WTC11 (cell line): ENCODE results near the gene FZR1. TPM values are rescaled to one million over a fixed set of nuclear protein-coding genes. Genes with fewer than 3 reads are reported as not detected.

Experiments used
- ATAC-seq: fragments of 200-7000 bp; cut with Tn5 transposase; 2 replicates; pipeline ENCODE4 v1.10.0; 2021; ENCODE audit warnings: mild to moderate bottlenecking, moderate library complexity
- Bru-seq: library from RNA; stranded (reverse); fragments of 400-500 nt; gene quantifications from one replicate; lab custom pipeline; 2021; lab: Mats Ljungman, UMichigan
- CTCF ChIA-PET: fragments of 300-600 bp; sonication (Branson Sonifier 250); formaldehyde crosslinking; loops from one replicate; lab custom pipeline; 2021; ENCODE audit warnings: antibody characterized with exemption; lab: Charles Lee
- POLR2A ChIA-PET: fragments of 350-600 bp; sonication (Branson Sonifier 250); formaldehyde crosslinking; loops from one replicate; lab custom pipeline; 2021; ENCODE audit warnings: antibody characterized with exemption; lab: Charles Lee
- DNase-seq: peaks from one replicate; pipeline ENCODE4 v3.0.0; 2021; ENCODE audit warnings: low spot score
- H3K27ac Mint-ChIP-seq: 2 replicates; pipeline ENCODE4 v1.8.0; 2021; ENCODE audit warnings: mixed read lengths
- H3K27me3 Mint-ChIP-seq: 2 replicates; pipeline ENCODE4 v1.8.0; 2021; ENCODE audit warnings: low read depth, mild to moderate bottlenecking, moderate library complexity, mixed read lengths
- H3K36me3 Mint-ChIP-seq: 2 replicates; pipeline ENCODE4 v1.8.0; 2021; ENCODE audit warnings: mixed read lengths
- H3K4me1 Mint-ChIP-seq: 2 replicates; pipeline ENCODE4 v1.8.0; 2022; ENCODE audit warnings: mixed read lengths
- H3K4me3 Mint-ChIP-seq: 2 replicates; pipeline ENCODE4 v1.8.0; 2021; ENCODE audit warnings: mild to moderate bottlenecking, moderate library complexity, mixed read lengths
- H3K9me3 Mint-ChIP-seq: 2 replicates; pipeline ENCODE4 v1.8.0; 2021; ENCODE audit warnings: mixed read lengths
- CREB1 ChIP-seq: sonication (generic); formaldehyde crosslinking; IDR thresholded peaks from 2 replicates; pipeline ENCODE4 v1.8.0; 2023; ENCODE audit warnings: mild to moderate bottlenecking, missing genetic modification reagents
- FOXK1 ChIP-seq: sonication (generic); formaldehyde crosslinking; IDR thresholded peaks from 2 replicates; pipeline ENCODE4 v1.8.0; 2022; ENCODE audit warnings: mild to moderate bottlenecking, moderate library complexity, missing genetic modification reagents
- FOXP1 ChIP-seq: sonication (generic); formaldehyde crosslinking; IDR thresholded peaks from 2 replicates; pipeline ENCODE4 v1.8.0; 2022; ENCODE audit warnings: missing genetic modification reagents, mild to moderate bottlenecking, moderate library complexity, borderline replicate concordance
- GABPB1 ChIP-seq: sonication (generic); formaldehyde crosslinking; IDR thresholded peaks from 2 replicates; pipeline ENCODE4 v1.8.1; 2023; ENCODE audit warnings: mild to moderate bottlenecking, missing genetic modification reagents
- KAT7 ChIP-seq: sonication (generic); formaldehyde crosslinking; IDR thresholded peaks from 2 replicates; pipeline ENCODE4 v1.8.1; 2023; ENCODE audit warnings: missing genetic modification reagents, mild to moderate bottlenecking, borderline replicate concordance
- MXD4 ChIP-seq: fragments of 250-450 bp; sonication (Bioruptor Pico); IDR thresholded peaks from 2 replicates; pipeline ENCODE4 v1.8.0; 2021; ENCODE audit warnings: mild to moderate bottlenecking, moderate library complexity, borderline replicate concordance
- RORB ChIP-seq: fragments of 250-450 bp; sonication (Bioruptor Pico); IDR thresholded peaks from 2 replicates; pipeline ENCODE4 v1.9.0; 2021; ENCODE audit warnings: mild to moderate bottlenecking
- TP53 ChIP-seq: sonication (generic); formaldehyde crosslinking; IDR thresholded peaks from 2 replicates; pipeline ENCODE4 v1.8.1; 2023; ENCODE audit warnings: mild to moderate bottlenecking, missing genetic modification reagents
- ZNF219 ChIP-seq: sonication (generic); formaldehyde crosslinking; IDR thresholded peaks from 2 replicates; pipeline ENCODE4 v1.8.0; 2023; ENCODE audit warnings: missing genetic modification reagents, mild to moderate bottlenecking, borderline replicate concordance
- ZNF263 ChIP-seq: sonication (generic); formaldehyde crosslinking; IDR thresholded peaks from 2 replicates; pipeline ENCODE4 v1.8.1; 2022; ENCODE audit warnings: low read depth, mild to moderate bottlenecking, moderate library complexity, missing genetic modification reagents
- ZNF317 ChIP-seq: sonication (generic); formaldehyde crosslinking; IDR thresholded peaks from 2 replicates; pipeline ENCODE4 v1.8.1; 2023; ENCODE audit warnings: low read depth, mild to moderate bottlenecking, moderate library complexity, missing genetic modification reagents, borderline replicate concordance
- ZNF416 ChIP-seq: fragments of 250-450 bp; sonication (Bioruptor Pico); IDR thresholded peaks from 2 replicates; pipeline ENCODE4 v1.9.0; 2021; ENCODE audit warnings: mild to moderate bottlenecking, inconsistent platforms
- long read RNA-seq, 3 experiments: library from RNA in 1 of 3; library from capped mRNA in 1 of 3; library from polyadenylated mRNA in 1 of 3; unstranded in 2 of 3; stranded (forward) in 1 of 3; transcript quantifications; one replicate each; pipeline ENCODE4 v2.0.0, GENCODE V29; 2021
- total RNA-seq: library from RNA; stranded (reverse); gene quantifications from 3 replicates; pipeline ENCODE4 v1.2.3, GENCODE V29; 2021
- TF ChIP-seq, protein P1 (sequence below): fragments of 250-450 bp; sonication (Bioruptor Pico); IDR thresholded peaks from 2 replicates; pipeline ENCODE4 v1.9.0; 2021; ENCODE audit warnings: mild to moderate bottlenecking
- TF ChIP-seq, protein P2 (sequence below): sonication (generic); formaldehyde crosslinking; IDR thresholded peaks from 2 replicates; pipeline ENCODE4 v1.8.0; 2022; ENCODE audit warnings: missing genetic modification reagents
- TF ChIP-seq, protein P3 (sequence below): sonication (generic); formaldehyde crosslinking; IDR thresholded peaks from 2 replicates; pipeline ENCODE4 v1.8.0; 2023; ENCODE audit warnings: missing genetic modification reagents, mild to moderate bottlenecking, borderline replicate concordance
- TF ChIP-seq, protein P4 (sequence below): sonication (generic); formaldehyde crosslinking; IDR thresholded peaks from 2 replicates; pipeline ENCODE4 v1.8.1; 2023; ENCODE audit warnings: mild to moderate bottlenecking, missing genetic modification reagents
- TF ChIP-seq, protein P5 (sequence below): fragments of 250-450 bp; sonication (Bioruptor Pico); IDR thresholded peaks from 2 replicates; pipeline ENCODE4 v1.9.0; 2021; ENCODE audit warnings: mild to moderate bottlenecking
- TF ChIP-seq, protein P6 (sequence below): sonication (generic); formaldehyde crosslinking; IDR thresholded peaks from 2 replicates; pipeline ENCODE4 v1.8.1; 2023; ENCODE audit warnings: mild to moderate bottlenecking, missing genetic modification reagents, borderline replicate concordance

FZR1 gene
- total RNA-seq (43.6 to 60.8 TPM (median 44.4 TPM) in 3 replicates), Bru-seq, nascent RNA (percentile 47 among the genes with signal in this experiment)
- long read RNA-seq, experiment 1, full-length matches to known transcripts: 132 of 173 reads
- long read RNA-seq, experiment 1, partial matches to known transcripts: 7 of 173 reads
- long read RNA-seq, experiment 1, other reads (novel, unspliced or antisense): 34 of 173 reads
- long read RNA-seq, experiment 2, full-length matches to known transcripts: 14 of 40 reads
- long read RNA-seq, experiment 2, partial matches to known transcripts: 7 of 40 reads
- long read RNA-seq, experiment 2, other reads (novel, unspliced or antisense): 19 of 40 reads
- long read RNA-seq, experiment 3: 0 reads

DNA sequence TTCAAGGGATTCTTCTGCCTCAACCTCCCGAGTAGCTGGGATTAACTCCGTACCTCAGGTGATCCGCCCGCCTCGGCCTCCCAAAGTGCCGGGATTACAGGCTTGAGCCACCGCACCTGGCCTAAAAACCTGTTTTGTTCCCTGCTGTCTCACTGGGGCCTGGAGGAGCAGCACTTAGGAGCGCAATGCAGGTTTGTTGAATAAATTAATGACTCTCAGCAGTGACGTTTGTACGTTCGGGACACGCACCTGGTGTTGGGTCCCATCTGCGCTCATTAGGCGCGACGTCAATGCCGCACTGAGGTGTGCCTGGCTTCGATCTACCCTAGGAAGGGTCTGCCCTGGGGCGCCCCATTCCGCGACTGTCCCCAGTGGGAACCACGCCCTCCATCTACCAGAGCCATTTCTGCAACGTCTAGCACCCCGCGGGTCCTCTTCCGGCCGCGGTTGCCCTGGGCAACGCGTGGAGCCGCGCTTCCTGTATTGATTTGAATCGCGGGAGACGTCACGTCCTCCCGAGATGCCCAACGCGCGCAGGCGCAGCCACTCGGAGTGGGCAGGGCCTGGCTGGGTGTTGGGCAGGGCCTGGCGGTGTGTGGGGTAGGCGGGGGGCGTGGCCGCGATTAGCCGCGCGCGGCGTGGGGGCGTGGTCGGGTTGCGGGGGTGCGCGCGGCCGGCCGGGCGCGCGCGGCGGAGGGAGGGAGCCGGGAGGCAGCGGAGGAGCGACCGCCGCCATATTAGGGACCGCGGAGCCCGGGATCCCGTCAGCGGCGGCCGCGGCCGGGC, at the start of gene FZR1:
Gene FZR1 (plus strand): TSS at position 714 of the 786 bp plus-strand sequence. CDS start 16,679 bp downstream, outside the sequence.
- ChIA-PET CTCF (interaction anchor here (0.6 to 1.4 kb wide), 3 partner anchors 70 to 155 kb away, joined by 3 to 6 read pairs (median 4); no protein-coding TSS in a partner anchor), POLR2A (no interaction called here)
- no peaks in the 10 kb centered on the region; the same call in 1 of the 2 replicates for H3K27me3 Mint-ChIP-seq
- peak within 1 kb of the TSS; percentile 99 for H3K27ac Mint-ChIP-seq
- DNase-seq (peak; percentile 97), ATAC-seq (peak; percentile 84)
- H3K4me3 Mint-ChIP-seq: peak within 1 kb of the TSS; percentile 88
- peaks cover 21% of the 10 kb centered on the region for H3K4me1 Mint-ChIP-seq
- H3K36me3 Mint-ChIP-seq: peaks cover 12% of the 10 kb centered on the region; the same call in 1 of the 2 replicates
- H3K9me3 Mint-ChIP-seq: no peaks in the 10 kb centered on the region
- TF ChIP-seq ZNF416 (CRISPR knock-in tag) (0 out of 2 replicates have a peak, but pooled peaks have one; percentile 23), KAT7 (CRISPR knock-in tag) (no peak), FOXP1 (CRISPR knock-in tag) (peak; percentile 61; the same call in 1 of the 2 replicates), ZNF317 (CRISPR knock-in tag) (no peak), ZNF263 (no peak), MXD4 (no peak), FOXK1 (CRISPR knock-in tag) (peak; percentile 93), RORB (CRISPR knock-in tag) (no peak), CREB1 (CRISPR knock-in tag) (peak; percentile 35), ZNF219 (CRISPR knock-in tag) (no peak), GABPB1 (CRISPR knock-in tag) (no peak), TP53 (CRISPR knock-in tag) (no peak)
- TF ChIP-seq, protein P1, sequence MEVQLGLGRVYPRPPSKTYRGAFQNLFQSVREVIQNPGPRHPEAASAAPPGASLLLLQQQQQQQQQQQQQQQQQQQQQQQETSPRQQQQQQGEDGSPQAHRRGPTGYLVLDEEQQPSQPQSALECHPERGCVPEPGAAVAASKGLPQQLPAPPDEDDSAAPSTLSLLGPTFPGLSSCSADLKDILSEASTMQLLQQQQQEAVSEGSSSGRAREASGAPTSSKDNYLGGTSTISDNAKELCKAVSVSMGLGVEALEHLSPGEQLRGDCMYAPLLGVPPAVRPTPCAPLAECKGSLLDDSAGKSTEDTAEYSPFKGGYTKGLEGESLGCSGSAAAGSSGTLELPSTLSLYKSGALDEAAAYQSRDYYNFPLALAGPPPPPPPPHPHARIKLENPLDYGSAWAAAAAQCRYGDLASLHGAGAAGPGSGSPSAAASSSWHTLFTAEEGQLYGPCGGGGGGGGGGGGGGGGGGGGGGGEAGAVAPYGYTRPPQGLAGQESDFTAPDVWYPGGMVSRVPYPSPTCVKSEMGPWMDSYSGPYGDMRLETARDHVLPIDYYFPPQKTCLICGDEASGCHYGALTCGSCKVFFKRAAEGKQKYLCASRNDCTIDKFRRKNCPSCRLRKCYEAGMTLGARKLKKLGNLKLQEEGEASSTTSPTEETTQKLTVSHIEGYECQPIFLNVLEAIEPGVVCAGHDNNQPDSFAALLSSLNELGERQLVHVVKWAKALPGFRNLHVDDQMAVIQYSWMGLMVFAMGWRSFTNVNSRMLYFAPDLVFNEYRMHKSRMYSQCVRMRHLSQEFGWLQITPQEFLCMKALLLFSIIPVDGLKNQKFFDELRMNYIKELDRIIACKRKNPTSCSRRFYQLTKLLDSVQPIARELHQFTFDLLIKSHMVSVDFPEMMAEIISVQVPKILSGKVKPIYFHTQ (CRISPR knock-in tag): no peak
- TF ChIP-seq, protein P2, sequence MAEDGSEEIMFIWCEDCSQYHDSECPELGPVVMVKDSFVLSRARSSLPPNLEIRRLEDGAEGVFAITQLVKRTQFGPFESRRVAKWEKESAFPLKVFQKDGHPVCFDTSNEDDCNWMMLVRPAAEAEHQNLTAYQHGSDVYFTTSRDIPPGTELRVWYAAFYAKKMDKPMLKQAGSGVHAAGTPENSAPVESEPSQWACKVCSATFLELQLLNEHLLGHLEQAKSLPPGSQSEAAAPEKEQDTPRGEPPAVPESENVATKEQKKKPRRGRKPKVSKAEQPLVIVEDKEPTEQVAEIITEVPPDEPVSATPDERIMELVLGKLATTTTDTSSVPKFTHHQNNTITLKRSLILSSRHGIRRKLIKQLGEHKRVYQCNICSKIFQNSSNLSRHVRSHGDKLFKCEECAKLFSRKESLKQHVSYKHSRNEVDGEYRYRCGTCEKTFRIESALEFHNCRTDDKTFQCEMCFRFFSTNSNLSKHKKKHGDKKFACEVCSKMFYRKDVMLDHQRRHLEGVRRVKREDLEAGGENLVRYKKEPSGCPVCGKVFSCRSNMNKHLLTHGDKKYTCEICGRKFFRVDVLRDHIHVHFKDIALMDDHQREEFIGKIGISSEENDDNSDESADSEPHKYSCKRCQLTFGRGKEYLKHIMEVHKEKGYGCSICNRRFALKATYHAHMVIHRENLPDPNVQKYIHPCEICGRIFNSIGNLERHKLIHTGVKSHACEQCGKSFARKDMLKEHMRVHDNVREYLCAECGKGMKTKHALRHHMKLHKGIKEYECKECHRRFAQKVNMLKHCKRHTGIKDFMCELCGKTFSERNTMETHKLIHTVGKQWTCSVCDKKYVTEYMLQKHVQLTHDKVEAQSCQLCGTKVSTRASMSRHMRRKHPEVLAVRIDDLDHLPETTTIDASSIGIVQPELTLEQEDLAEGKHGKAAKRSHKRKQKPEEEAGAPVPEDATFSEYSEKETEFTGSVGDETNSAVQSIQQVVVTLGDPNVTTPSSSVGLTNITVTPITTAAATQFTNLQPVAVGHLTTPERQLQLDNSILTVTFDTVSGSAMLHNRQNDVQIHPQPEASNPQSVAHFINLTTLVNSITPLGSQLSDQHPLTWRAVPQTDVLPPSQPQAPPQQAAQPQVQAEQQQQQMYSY (CRISPR knock-in tag): no peak
- TF ChIP-seq, protein P3, sequence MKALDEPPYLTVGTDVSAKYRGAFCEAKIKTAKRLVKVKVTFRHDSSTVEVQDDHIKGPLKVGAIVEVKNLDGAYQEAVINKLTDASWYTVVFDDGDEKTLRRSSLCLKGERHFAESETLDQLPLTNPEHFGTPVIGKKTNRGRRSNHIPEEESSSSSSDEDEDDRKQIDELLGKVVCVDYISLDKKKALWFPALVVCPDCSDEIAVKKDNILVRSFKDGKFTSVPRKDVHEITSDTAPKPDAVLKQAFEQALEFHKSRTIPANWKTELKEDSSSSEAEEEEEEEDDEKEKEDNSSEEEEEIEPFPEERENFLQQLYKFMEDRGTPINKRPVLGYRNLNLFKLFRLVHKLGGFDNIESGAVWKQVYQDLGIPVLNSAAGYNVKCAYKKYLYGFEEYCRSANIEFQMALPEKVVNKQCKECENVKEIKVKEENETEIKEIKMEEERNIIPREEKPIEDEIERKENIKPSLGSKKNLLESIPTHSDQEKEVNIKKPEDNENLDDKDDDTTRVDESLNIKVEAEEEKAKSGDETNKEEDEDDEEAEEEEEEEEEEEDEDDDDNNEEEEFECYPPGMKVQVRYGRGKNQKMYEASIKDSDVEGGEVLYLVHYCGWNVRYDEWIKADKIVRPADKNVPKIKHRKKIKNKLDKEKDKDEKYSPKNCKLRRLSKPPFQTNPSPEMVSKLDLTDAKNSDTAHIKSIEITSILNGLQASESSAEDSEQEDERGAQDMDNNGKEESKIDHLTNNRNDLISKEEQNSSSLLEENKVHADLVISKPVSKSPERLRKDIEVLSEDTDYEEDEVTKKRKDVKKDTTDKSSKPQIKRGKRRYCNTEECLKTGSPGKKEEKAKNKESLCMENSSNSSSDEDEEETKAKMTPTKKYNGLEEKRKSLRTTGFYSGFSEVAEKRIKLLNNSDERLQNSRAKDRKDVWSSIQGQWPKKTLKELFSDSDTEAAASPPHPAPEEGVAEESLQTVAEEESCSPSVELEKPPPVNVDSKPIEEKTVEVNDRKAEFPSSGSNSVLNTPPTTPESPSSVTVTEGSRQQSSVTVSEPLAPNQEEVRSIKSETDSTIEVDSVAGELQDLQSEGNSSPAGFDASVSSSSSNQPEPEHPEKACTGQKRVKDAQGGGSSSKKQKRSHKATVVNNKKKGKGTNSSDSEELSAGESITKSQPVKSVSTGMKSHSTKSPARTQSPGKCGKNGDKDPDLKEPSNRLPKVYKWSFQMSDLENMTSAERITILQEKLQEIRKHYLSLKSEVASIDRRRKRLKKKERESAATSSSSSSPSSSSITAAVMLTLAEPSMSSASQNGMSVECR (CRISPR knock-in tag): no peak; the same call in 1 of the 2 replicates
- TF ChIP-seq, protein P4, sequence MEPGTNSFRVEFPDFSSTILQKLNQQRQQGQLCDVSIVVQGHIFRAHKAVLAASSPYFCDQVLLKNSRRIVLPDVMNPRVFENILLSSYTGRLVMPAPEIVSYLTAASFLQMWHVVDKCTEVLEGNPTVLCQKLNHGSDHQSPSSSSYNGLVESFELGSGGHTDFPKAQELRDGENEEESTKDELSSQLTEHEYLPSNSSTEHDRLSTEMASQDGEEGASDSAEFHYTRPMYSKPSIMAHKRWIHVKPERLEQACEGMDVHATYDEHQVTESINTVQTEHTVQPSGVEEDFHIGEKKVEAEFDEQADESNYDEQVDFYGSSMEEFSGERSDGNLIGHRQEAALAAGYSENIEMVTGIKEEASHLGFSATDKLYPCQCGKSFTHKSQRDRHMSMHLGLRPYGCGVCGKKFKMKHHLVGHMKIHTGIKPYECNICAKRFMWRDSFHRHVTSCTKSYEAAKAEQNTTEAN (CRISPR knock-in tag): no peak
- TF ChIP-seq, protein P5, sequence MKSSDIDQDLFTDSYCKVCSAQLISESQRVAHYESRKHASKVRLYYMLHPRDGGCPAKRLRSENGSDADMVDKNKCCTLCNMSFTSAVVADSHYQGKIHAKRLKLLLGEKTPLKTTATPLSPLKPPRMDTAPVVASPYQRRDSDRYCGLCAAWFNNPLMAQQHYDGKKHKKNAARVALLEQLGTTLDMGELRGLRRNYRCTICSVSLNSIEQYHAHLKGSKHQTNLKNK (CRISPR knock-in tag): no peak
- TF ChIP-seq, protein P6, sequence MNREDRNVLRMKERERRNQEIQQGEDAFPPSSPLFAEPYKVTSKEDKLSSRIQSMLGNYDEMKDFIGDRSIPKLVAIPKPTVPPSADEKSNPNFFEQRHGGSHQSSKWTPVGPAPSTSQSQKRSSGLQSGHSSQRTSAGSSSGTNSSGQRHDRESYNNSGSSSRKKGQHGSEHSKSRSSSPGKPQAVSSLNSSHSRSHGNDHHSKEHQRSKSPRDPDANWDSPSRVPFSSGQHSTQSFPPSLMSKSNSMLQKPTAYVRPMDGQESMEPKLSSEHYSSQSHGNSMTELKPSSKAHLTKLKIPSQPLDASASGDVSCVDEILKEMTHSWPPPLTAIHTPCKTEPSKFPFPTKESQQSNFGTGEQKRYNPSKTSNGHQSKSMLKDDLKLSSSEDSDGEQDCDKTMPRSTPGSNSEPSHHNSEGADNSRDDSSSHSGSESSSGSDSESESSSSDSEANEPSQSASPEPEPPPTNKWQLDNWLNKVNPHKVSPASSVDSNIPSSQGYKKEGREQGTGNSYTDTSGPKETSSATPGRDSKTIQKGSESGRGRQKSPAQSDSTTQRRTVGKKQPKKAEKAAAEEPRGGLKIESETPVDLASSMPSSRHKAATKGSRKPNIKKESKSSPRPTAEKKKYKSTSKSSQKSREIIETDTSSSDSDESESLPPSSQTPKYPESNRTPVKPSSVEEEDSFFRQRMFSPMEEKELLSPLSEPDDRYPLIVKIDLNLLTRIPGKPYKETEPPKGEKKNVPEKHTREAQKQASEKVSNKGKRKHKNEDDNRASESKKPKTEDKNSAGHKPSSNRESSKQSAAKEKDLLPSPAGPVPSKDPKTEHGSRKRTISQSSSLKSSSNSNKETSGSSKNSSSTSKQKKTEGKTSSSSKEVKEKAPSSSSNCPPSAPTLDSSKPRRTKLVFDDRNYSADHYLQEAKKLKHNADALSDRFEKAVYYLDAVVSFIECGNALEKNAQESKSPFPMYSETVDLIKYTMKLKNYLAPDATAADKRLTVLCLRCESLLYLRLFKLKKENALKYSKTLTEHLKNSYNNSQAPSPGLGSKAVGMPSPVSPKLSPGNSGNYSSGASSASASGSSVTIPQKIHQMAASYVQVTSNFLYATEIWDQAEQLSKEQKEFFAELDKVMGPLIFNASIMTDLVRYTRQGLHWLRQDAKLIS (CRISPR knock-in tag): no peak
